GM18868 (cell line): ENCODE measurements around the gene POPDC3.
A peak's percentile ranks its signal among the peaks of the same experiment; 100 is the strongest.

Experiments used
- ATAC-seq: cut with Tn5 transposase; IDR thresholded peaks from one replicate; pipeline ENCODE4 v1.9.1; 2021; ENCODE audit warnings: mild to moderate bottlenecking, moderate library complexity; ENCODE audit not compliant: unreplicated experiment

Gene POPDC3

DNA sequence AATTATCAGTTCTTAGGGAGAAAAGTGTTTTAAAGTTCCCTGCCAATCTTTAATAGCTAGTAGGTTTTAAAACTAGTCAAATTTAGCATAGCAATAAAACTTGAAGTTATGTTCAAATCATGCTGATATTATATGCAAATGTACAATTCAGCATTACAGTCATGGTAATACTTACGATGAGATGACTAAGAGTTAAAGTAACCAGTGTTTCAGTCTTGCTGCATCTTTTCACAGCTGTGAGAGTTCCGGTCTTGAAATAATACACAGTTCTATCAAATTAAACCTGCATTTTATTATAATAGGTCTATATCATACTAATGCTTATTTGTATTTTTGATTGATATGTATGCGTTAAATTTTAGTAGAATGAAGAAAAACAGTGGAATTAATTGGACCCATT is 26.1 kb downstream of the POPDC3 start:
- no peak for ATAC-seq

DNA sequence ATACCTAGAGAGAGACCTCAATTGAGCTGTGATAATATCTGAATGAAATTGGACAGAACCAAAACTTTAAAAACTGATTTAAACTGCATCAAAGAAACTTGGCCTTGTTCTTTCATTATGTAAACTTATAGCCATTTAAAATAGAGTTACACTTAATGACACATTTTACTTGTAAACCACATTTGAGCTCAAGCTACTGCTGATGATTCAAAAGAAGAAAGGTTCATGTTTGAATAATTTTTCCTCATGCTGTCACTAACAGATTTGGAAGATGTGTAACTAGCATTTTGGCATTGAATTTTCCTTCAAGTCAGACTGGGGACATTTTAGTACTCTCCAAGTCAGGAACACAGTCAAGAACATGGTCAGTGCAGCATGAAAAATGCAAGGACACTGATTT is 26.9 kb downstream of the POPDC3 start:
- no peak for ATAC-seq

DNA sequence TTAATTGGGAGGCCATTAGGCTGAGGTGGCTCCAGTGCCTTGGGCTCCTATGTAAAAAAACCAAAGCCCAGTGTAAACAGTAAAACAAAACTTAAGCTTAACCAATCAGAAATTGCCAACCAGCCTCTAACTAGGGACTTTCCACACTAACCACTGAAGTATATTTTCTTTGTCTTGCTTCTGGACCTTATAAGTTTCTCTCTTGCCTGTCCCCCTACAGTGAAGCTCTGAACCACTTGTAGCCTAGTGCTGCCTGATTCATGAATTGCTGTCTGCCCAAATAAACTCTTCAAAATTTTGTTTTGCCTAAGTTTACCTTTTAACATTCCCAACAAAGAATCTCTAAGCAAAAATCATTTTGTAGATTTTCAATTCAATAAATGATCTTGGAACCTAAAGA is 28.2 kb downstream of the POPDC3 start:
- ATAC-seq: no peak

DNA sequence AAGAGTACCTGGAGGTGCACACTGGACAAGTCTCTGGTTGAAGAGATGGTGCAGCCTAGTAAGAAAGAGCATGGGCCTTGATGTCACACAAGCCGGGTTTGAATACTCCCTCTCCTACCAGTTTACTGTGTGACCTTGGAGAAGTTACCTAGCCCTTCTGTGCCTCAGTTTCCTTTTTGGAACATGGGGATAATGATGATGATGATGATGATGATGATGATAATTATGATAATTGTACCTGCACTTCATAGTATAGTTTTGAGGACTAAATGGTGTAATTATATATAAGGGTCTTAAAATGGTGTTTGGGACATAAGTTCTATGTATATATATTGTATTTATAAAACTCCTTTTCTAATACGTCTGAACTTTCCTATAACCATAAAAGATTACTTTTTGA is 41.7 kb downstream of the POPDC3 start:
- ATAC-seq: no peak

DNA sequence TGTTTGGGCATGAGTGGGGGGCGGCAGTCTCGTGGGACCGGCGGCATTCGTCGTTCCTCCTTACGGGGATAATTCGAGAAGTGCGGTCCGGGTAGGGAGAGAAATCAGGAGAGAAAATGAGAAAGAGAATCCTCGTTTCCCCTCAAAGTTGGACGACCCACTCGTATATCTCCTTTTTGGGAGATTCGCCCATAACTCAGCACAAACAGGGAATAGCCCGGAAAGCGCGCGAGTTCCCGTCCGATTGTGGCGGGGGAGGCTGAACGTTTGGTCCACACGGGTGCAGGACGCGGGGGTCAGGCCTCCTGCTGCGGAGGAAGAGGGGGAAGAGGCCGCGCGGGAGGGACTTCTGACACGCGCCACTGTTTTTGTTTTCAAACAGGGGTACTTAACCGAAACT is 42.4 kb downstream of the POPDC3 start:
- no peak for ATAC-seq

DNA sequence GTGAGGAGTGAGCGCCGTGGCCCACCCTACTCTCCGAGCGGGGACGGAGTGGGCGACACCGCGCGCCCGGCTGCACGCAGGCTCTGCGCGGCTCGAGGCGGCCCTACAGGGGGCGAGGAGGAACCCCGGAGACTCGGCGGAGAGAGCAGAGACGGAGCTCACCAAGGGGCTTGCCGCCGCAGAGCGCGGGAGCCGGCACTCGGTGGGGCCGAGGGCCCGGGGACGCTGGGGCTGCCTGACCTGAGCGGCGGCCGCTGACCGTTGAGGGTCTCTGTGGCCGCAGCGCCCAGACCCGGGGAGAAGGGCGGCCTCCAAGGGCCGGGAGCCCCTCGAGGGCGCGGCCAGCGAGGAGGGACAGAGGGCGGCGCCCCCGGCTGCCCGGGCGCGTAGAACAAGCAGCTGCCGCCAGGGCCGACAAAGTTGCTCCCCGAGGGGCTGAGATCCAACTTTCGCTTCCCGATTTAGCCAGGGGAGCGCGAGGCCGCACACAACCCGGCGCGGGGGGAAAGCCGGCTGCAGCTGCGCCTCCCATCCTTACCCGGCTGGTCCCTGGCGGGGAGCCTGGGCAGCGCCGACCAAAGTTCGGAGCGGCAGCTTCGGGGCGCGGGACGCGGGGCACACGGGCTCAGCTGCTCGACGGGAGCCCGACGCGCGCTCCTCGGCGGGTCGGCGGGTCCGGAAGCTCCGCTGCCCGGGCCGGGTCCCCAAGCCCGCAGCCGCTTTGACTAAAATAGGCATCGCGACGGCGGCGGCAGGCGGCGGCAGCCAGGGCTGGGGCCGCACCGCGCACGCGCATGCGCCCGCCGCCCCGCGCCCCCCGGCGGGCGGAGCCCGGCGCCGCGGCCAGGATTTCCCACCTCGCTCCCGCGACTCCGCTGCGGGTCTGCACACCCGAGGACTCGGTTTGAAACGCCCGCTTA is 43.1 kb downstream of the POPDC3 start:
- ATAC-seq: peak; percentile 63

DNA sequence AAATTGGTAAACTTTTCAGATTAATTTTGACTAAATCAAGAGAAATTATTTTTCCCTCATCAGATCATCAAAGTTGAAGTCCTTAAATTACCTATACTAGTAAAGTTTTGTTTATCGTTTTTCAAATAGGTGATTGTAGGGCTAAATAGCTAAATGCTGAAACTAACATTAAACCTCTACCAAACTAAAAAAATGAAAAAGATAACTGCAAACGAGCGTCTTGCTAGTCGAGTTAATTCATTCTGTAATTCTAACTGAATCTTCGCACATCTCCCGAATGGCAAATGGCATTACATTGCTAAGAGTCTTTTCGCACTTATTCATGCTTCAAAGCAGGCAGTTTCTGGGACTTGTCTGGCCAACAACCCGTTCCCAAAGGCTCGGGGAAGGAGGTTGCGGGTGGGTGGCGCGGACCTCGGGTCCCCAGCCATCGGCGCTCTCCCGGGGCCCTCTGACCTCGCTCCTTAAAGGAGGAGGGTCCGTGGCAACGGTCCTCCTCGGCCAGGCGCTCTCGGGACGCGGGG is 43.8 kb downstream of the POPDC3 start:
- ATAC-seq: no peak

DNA sequence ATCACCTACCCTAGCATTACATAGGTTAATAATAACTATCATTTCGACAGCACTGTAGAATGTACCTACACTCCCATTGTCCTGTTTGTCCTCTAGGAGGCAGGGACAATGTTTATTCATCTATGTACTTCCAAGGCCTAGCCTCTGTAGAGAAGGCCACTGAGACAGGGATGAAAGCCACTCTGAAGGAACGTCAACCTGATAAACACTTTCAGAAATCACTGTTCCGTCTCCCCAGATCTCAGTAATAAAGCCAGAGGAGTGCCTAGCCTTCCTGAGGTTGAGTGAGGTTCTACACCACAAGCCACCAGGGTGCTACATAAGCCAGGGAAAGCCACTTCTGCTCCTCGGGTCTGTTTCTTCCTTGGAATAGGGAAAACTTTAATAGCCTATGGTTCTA is 44.8 kb downstream of the POPDC3 start:
- ATAC-seq: no peak

DNA sequence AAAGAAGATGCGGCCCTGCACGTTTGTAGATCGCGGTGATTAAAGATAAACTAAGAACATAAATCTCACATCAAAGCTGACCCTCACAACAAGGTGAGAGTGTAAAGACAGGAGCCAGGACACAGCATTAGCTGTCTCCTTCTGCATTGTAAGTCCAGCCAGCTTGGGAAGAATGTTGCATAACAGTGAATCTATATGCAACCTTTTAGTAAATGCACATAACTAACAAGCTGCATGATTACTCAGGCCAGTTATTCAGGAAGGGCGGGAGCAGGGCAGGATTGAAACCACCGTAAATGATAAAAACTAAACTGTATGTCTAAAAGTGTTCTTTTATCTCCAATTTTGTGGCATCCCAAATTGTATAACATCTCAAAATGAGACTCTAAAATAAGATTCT is 57.1 kb downstream of the POPDC3 start:
- no peak for ATAC-seq

DNA sequence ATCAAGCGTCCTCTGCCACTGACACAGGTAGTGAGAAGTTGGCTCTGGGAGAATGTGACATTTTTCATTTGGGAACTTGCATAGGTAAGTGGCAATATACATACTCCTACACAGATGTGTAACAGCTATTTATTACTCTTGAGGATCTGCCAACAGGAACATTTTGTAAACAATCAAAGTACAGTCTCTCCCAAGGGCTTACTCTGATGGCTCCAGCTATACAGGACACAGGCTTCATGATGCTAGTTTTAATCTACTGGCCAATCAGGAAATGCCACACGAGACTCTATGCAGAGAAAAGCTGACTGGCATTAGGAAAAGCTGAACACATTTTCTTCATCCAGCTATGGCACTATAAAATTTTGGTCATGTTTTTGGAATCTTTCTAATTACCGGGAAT is 57.8 kb downstream of the POPDC3 start:
- no peak for ATAC-seq

DNA sequence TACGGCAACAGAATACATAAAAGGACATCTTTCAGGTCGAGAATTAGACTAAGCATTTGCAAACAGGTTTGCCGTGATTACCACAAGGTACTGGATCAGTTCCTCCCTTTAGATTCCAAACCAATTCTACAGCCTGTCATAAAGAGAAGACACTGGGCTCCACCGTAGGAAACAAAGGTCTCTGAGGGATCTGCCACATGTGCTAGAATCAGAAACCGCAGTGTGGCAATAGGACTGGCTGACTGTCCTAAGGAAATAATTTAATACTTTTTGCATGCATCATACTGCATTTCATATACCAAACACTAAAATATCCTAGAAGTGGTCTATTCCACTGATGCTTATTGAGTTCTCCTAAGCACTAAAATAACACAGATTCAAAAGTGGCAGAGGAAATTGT is 59.2 kb downstream of the POPDC3 start:
- no peak for ATAC-seq

DNA sequence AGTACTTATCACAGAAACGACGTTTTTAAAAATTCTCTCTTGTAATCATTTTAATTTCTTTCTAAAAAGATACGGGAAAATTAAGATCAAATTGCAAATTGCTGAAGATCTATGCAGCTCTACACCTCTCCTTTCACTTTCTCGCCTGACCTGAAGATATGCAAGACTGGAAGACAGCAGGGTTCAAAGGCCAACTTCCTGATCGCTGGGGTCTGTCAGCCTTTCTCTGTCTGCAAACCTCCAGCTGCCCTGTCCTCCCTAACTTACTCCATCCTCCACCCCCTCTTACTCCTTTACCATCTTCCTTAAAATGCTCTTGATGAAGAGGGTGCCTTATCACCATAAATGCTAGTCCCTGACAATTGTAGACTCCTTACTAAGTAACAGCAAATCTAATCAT is 63.7 kb downstream of the POPDC3 start:
- no peak for ATAC-seq

DNA sequence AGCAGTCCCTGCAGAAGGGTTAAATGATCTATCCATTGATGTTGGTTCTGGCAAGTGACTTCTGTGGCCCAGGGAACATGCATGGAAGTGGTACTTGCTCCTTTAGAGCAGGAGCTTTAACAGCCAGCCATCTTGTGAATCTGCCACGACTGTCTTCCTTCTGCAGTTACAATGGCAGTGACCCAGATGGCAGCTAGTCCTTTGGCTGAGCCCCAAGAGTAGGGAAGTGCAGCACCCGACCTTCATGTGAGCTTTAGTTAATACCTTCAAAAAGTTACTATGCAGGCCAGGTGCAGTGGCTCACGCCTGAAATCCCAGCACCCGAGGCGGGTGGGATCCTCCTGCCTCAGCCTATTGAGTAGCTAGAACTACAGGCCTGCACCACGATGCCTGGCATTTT is 66.4 kb downstream of the POPDC3 start:
- no peak for ATAC-seq

DNA sequence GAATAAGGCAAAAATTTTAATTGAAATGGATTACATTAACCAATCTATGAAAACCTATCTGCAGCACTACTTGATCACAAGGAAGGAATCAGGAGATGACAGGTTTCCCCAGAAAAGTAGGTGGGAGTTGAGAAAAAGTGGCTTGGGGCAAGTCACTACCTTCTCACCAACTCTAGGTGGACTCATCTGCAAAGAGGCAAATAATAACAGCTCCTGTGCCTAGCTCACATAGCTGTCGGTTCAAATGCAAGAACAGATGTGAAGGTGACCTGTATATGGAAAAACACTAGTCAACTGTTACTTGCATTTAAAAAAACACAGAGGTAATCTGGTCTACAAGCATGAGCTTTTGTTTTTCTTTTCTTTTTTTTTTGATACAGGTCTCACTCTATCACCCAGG is 67.2 kb downstream of the POPDC3 start:
- ATAC-seq: no peak

DNA sequence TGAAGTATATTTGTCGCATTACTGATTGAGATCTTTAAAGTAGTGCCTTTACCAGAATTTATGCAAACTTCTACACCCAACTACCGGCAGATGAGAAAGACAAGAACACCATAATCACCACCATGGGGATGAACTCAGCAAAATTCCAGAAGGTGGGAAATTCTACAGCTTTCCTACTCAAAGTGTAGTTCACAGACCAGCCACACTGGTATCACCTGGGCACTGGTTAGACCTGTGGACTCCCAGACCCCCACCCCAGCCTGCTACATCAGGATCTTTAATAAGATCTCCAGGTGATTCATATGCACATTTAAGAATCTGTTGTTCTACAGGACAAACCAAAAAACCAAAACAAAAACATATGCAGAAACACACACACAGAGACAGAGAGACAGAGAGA is 67.9 kb downstream of the POPDC3 start:
- ATAC-seq: no peak

DNA sequence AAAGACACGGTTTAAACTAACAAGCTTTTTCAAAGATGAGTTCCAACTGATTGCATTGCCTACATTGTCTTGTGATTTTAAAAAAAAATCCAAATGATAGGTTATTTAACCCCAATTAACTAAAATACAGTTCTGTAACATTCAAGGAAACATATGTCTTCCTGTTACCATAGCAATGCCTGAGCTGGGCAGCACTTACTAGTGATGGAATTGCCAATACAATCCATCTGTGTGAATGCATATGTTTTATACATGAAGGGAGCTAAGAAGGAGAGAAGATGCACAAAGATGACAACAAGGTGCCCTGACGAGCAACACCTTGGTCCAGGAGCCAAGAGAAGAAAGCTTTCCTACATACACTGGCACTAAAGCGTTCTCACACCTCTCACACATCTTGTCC is 68.7 kb downstream of the POPDC3 start:
- no peak for ATAC-seq

DNA sequence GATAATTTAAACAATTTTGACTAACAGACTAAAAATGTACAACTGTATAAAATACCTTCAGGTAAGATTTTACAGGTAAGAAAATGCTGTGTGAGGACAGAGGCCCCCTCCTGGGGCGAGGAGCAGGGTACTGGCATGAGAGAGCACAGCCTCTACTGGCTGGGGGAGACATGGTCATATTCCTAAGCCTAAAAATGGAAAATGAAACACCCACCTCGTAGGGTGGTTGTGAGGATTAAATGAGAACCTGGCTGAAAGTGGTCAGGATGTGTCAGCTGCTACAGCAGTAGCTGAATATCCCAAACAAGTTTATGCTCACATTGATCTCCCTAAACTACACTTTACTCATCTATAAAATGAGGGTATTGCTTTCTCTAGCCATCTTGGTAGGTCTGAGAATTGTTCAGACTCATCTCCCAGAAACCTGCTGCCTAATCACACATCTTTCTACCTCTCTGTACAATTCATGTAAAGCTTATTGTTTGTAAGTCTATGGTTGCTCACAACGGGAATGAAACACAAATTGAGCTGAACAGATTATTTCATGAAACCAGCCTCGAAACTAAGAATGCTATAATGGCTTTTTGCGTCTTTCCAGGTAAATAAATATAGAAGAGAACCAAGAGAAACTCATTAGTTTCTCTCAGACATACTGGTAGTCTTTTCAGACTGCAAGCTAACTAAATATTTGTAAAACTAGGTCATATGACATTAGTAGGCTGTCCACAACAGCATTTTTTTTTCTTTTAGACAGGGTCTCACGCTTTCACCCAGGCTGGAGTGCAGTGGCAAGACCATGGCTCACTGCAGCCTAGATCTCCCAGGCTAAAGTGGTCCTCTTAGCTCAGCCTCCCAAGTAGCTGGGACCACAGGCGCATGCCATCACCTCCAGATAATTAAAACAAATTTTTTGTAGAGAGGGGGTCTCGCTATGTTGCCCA is 69.6 kb downstream of the POPDC3 start:
- peak; percentile 57 for ATAC-seq

DNA sequence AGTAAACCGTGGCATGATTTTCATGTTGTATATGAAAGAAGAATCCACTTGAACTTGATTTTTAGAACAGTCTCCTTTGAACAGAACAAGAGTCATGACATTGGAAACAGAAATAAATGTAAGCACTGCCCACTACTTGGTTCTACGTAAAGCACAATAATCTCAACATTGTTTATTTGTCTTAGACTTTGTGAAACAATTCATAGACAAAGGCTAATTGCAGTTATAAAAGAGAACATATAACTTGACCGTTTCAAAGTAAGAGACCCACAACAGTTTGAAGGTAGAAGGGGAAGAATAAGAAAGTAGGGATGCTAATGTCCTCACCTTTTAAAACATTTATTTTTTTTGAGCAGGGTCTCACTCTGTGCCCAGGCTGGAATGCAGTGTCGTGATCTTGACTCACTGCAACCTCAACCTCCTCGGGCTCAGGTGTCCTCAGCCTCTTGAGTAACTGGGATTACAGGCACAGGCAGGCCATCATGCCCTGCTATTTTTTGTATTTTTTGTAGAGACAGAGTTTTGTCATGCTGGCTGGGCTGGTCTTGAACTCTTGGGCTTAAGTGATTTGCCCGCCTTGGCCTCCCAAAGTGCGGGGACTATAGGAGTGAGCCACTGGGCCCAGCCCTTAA is 71.1 kb downstream of the POPDC3 start:
- ATAC-seq: no peak
